ENCODE measurements around the gene MRPL37. TPM values are rescaled to one million over a fixed set of nuclear protein-coding genes. Genes with fewer than 3 reads are reported as not detected.

The MRPL37 gene
- total RNA-seq, 2 experiments from 2014 or later: 107 to 126 TPM

GRCh38 chr1:54191525-54191924 is 8.4 kb upstream of the MRPL37 start:
- ChIA-PET POLR2A (interaction anchor here (0.7 kb wide), 1 partner anchor 116 kb away, joined by 3 read pairs; no protein-coding TSS in a partner anchor), CTCF (ENCODE audit: unreplicated experiment) (no interaction called here)
- Histone ChIP-seq H4K20me1 (ENCODE audit: insufficient read depth, low read length) (no peaks in the 10 kb centered on the region), H3K36me3 (ENCODE audit: insufficient read depth, low read length) (peaks cover 31% of the 10 kb centered on the region), H3K4me1 (ENCODE audit: insufficient read depth, low read length, poor library complexity, severe bottlenecking) (no peaks in the 10 kb centered on the region), H3K4me2 (ENCODE audit: low read length) (no peak overlapping the region), H3K9me3 (ENCODE audit: low read length) (no peaks in the 10 kb centered on the region), H3K9me2 (ENCODE audit: insufficient read depth, low read length) (no peaks in the 10 kb centered on the region), H2AFZ (ENCODE audit: low read length) (no peak overlapping the region), H3K27ac (ENCODE audit: low read depth, low read length, poor library complexity, severe bottlenecking) (no peak overlapping the region), H3K79me2 (ENCODE audit: insufficient read depth, low read depth, low read length) (no peaks in the 10 kb centered on the region), H3K4me3 (ENCODE audit: low read depth, low read length, poor library complexity, severe bottlenecking) (no peak overlapping the region)
- BruUV-seq (replicated peaks): no TSS peak
- intact Hi-C loops (cut with micrococcal nuclease; ENCODE audit: unreplicated experiment): no loop called here
- TF ChIP-seq EZH2phosphoT487 (IDR thresholded peaks at IDR 0.05; ENCODE audit: borderline replicate concordance, low read depth, low read length): no peak
- no peak for TF ChIP-seq CTCF (conservative IDR thresholded peaks at IDR 0.05; ENCODE audit: low read length)
- no peak for DNase-seq (ENCODE audit: low spot score)

DNA sequence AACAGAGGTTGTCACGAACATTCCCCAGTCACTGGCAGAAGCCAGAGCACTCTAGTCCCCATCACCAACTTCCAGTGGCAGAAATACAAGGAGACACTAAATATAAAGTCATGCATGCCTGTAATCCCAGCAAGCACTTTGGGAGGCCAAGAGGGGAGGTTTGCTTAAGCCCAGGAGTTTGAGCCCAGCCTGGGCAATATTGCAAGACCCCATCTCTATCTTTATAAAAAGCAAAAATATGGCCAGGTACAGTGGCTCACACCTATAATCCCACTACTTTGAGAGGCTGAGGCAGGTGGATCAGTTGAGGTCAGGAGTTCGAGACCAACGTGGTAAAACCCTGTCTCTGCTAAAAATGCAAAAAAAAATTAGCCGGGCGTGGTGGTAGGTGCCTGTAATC is 6.5 kb upstream of the MRPL37 start:
- POLR2A ChIA-PET: no interaction called here
- intact Hi-C loops (cut with micrococcal nuclease; ENCODE audit: unreplicated experiment): no loop called here

More for the DNA sequence above, 6.5 kb upstream of the MRPL37 start:
- Histone ChIP-seq H3K4me3 (ENCODE audit: low read depth, low read length, poor library complexity, severe bottlenecking) (no peak overlapping the region), H3K9me3 (ENCODE audit: low read length) (no peaks in the 10 kb centered on the region), H3K36me3 (ENCODE audit: insufficient read depth, low read length) (peaks cover 17% of the 10 kb centered on the region; the same call in 1 of the 2 replicates), H3K9me2 (ENCODE audit: insufficient read depth, low read length) (no peaks in the 10 kb centered on the region), H2AFZ (ENCODE audit: low read length) (no peak overlapping the region), H3K4me2 (ENCODE audit: low read length) (no peak overlapping the region), H4K20me1 (ENCODE audit: insufficient read depth, low read length) (no peaks in the 10 kb centered on the region), H3K79me2 (ENCODE audit: insufficient read depth, low read depth, low read length) (no peaks in the 10 kb centered on the region), H3K27ac (ENCODE audit: low read depth, low read length, poor library complexity, severe bottlenecking) (no peak overlapping the region), H3K4me1 (ENCODE audit: insufficient read depth, low read length, poor library complexity, severe bottlenecking) (no peaks in the 10 kb centered on the region)
- no peak for DNase-seq (ENCODE audit: low spot score)
- CTCF ChIA-PET (ENCODE audit: unreplicated experiment): no interaction called here
- no TSS peak for BruUV-seq (replicated peaks)
- TF ChIP-seq CTCF (conservative IDR thresholded peaks at IDR 0.05; ENCODE audit: low read length) (no peak), EZH2phosphoT487 (IDR thresholded peaks at IDR 0.05; ENCODE audit: borderline replicate concordance, low read depth, low read length) (no peak)

All from OCI-LY7 (cell line).